Thyroid gland (tissue), 4 donors: ENCODE results near the gene THAP4. TPM values are rescaled to one million over a fixed set of nuclear protein-coding genes. Genes with fewer than 3 reads are reported as not detected.

ENCODE experiments used
- DNase-seq, 2 donors: peaks; one replicate each; pipeline ENCODE4 v3.0.0-alpha.2; 2019
- H3K27ac ChIP-seq, 3 donors: fragments of 200-600 bp; sonication (generic); 1 replicate in 2 of 3; 2 replicates in 1 of 3; pipeline ENCODE4 v1.5.1; 2016 to 2019; ENCODE audit warnings: mild to moderate bottlenecking in 1 of 3, moderate library complexity in 1 of 3
- H3K27me3 ChIP-seq: fragments of 200-600 bp; sonication (generic); one replicate; pipeline ENCODE4 v1.5.1; 2019
- H3K36me3 ChIP-seq, 2 donors: fragments of 200-600 bp; sonication (generic); one replicate each; pipeline ENCODE4 v1.5.1; 2016 to 2019
- H3K4me1 ChIP-seq, 2 donors: fragments of 200-600 bp; sonication (generic); one replicate each; pipeline ENCODE4 v1.5.1; 2017 to 2019
- H3K4me3 ChIP-seq, 3 donors: fragments of 200-600 bp; sonication (generic); replicated peaks in 1 of 3; 1 replicate in 2 of 3; 2 replicates in 1 of 3; pipeline ENCODE4 v1.5.1; 2016; ENCODE audit warnings: mild to moderate bottlenecking in 1 of 3
- H3K9me3 ChIP-seq: fragments of 200-600 bp; sonication (generic); one replicate; pipeline ENCODE4 v1.5.1; 2017
- POLR2A ChIP-seq, 2 donors: fragments of 450-650 bp; IDR thresholded peaks; one replicate each; pipeline ENCODE4 v1.6.1; 2017; ENCODE audit warnings: antibody characterized with exemption in 2 of 2, mild to moderate bottlenecking in 2 of 2, moderate library complexity in 1 of 2
- WGBS, 2 donors: methylation state at CpG; one replicate each; pipeline ENCODE4 v1.1.5; 2017; 5-methylcytosine and 5-hydroxymethylcytosine counted together
- intact Hi-C: fragments of 100-400 bp; cut with DNase I; formaldehyde crosslinking; loops from one replicate; pipeline ENCODE4 v1.15.1; 2023
- total RNA-seq, 4 donors: library from RNA; depleted of rRNA; stranded (reverse); fragments of >200 nt; gene quantifications; one replicate each; pipeline ENCODE4 v1.2.3, GENCODE V29; 2016
- TF ChIP-seq, protein P1 (sequence below), 6 experiments: fragments of 200-600 bp in 3 of 6; fragments of 450-650 bp in 3 of 6; sonication (generic) in 3 of 6; IDR thresholded peaks; one replicate each; pipeline ENCODE4 v1.5.1; 2016 to 2019; ENCODE audit warnings: antibody characterized with exemption in 6 of 6, mild to moderate bottlenecking in 2 of 6, inconsistent platforms in 1 of 6, moderate library complexity in 1 of 6

Gene THAP4
- total RNA-seq, 4 donors from 2014 or later = 42.9 to 53.6 (median 46.2) TPM

DNA sequence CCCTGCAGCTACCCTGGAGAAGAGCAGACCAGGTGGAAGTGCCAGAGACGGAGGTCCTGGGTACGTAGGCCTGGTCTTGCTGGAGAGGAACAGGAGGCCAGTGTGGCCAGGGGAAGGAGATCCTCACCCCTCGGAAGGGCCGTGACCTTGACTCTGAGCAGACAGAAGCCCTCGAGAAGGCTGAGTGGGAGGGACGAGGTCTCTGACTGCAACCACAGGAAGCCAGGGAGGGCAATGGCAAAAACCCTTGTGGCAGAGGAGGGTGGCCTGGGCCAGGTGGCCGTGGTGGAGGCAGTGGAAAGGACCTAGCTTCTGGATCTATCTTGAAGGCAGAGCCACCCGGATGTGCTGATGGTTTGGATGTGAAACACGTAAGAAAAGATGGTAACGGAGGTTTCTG lies 28.1 kb downstream of the THAP4 start:
- intact Hi-C loops = no loop called here
- TF ChIP-seq POLR2A (IDR thresholded peaks at IDR 0.05) = no peak
- TF ChIP-seq, protein P1, sequence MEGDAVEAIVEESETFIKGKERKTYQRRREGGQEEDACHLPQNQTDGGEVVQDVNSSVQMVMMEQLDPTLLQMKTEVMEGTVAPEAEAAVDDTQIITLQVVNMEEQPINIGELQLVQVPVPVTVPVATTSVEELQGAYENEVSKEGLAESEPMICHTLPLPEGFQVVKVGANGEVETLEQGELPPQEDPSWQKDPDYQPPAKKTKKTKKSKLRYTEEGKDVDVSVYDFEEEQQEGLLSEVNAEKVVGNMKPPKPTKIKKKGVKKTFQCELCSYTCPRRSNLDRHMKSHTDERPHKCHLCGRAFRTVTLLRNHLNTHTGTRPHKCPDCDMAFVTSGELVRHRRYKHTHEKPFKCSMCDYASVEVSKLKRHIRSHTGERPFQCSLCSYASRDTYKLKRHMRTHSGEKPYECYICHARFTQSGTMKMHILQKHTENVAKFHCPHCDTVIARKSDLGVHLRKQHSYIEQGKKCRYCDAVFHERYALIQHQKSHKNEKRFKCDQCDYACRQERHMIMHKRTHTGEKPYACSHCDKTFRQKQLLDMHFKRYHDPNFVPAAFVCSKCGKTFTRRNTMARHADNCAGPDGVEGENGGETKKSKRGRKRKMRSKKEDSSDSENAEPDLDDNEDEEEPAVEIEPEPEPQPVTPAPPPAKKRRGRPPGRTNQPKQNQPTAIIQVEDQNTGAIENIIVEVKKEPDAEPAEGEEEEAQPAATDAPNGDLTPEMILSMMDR (IDR thresholded peaks at IDR 0.05) = no peak
- no peak overlapping the region for H3K4me3 ChIP-seq
- no peaks in the 10 kb centered on the region for H3K9me3 ChIP-seq
- no peaks in the 10 kb centered on the region for H3K27me3 ChIP-seq
- peaks cover 6% of the 10 kb centered on the region in 2 donors for H3K4me1 ChIP-seq
- no peak for DNase-seq
- H3K36me3 ChIP-seq = peaks cover 9 to 10% of the 10 kb centered on the region in 2 donors
- no peak overlapping the region for H3K27ac ChIP-seq
- 92 to 96% methylated on average over 10 of the region's 10 CpGs for WGBS, 2 donors

GRCh38 chr2:241607162-241607885 lies 29.6 kb downstream of the THAP4 start:
- no peak for DNase-seq
- Histone ChIP-seq H3K27me3 (no peaks in the 10 kb centered on the region), H3K36me3 (peaks cover 9 to 15% of the 10 kb centered on the region in 2 donors), H3K9me3 (no peaks in the 10 kb centered on the region), H3K4me1 (peaks cover 6% of the 10 kb centered on the region in 2 donors), H3K4me3 (no peak overlapping the region), H3K27ac (no peak overlapping the region)
- WGBS, 2 donors = 93 to 97% methylated on average over 24 to 26 of the region's 27 CpGs
- intact Hi-C loops = no loop called here
- no peak for TF ChIP-seq POLR2A (IDR thresholded peaks at IDR 0.05)
- TF ChIP-seq, protein P1 (IDR thresholded peaks at IDR 0.05) = no peak

DNA sequence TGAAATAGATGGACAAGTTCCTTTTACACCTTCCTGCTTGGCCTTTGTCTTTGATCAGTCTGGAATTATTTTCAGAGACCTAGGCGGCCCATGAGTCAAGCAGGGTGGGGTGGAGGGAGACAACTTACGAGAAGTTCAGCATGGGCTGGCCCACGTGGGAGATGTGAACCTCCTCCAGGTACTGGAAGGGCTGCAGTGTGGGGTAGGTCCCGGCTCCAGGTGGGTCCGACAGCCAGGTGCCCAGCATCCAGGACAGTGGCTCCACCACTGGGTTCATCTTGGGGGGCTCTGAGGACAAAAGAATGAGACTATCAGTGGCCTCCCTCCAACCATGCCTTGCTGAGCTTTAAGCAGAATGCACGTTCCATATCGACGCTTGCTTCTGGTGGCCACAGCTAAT lies 30.8 kb downstream of the THAP4 start:
- DNase-seq = no peak
- intact Hi-C loops = no loop called here
- TF ChIP-seq, protein P1 (IDR thresholded peaks at IDR 0.05) = no peak
- TF ChIP-seq POLR2A (IDR thresholded peaks at IDR 0.05) = no peak
- H3K36me3 ChIP-seq = peaks cover 9 to 17% of the 10 kb centered on the region in 2 donors
- no peak overlapping the region for H3K4me3 ChIP-seq
- 90 to 95% methylated on average over 8 of the region's 8 CpGs for WGBS, 2 donors
- H3K9me3 ChIP-seq = no peaks in the 10 kb centered on the region
- H3K27me3 ChIP-seq = no peaks in the 10 kb centered on the region
- peaks cover 6% of the 10 kb centered on the region in 2 donors for H3K4me1 ChIP-seq
- no peak overlapping the region for H3K27ac ChIP-seq

DNA sequence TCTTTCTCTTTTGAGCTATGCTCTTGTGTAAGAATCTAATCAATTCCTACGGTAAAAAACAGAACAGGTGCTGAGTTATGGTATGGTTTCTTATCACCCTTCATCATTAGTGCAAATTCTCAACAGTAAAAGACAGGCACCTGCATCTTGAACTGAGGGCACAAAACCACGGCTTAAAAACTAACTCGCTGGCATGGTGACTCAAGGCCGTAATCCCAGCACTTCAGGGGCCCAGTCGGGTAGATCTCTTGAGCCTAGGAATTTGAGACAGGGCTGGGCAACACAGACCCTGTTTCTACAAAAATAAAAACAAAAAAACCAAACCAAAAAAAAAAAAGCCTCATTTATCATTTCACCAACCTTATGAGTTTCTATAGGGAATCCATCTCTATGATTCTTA lies 33.3 kb downstream of the THAP4 start:
- no peak for TF ChIP-seq POLR2A (IDR thresholded peaks at IDR 0.05)
- TF ChIP-seq, protein P1 (IDR thresholded peaks at IDR 0.05) = no peak
- intact Hi-C loops = no loop called here
- H3K9me3 ChIP-seq = no peaks in the 10 kb centered on the region
- no peaks in the 10 kb centered on the region for H3K4me1 ChIP-seq
- no peak overlapping the region for H3K27ac ChIP-seq
- no peak overlapping the region for H3K4me3 ChIP-seq
- WGBS, 2 donors = 90 to 93% methylated on average over 5 of the region's 5 CpGs
- DNase-seq = no peak
- peaks cover 9 to 31% of the 10 kb centered on the region in 2 donors for H3K36me3 ChIP-seq
- H3K27me3 ChIP-seq = no peaks in the 10 kb centered on the region

DNA sequence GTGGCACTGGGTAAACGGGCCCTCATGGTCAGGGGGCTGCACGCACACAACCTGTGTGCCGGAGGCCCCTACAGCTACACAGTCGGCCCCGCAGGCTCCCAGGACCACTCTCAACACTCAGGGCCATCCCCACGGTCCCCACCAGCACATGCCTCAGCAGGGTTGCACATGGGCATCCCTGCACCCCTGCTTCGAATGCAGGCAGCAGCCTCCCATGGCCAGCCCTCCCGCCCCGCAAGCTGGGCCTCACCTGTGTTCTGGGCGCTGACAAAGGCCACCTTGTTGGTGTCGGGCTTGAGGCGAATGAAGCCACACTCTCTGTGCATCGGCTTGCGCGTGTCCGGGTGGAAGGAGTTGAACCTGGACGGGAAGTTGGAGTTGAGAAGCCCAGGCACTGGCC lies 34.2 kb downstream of the THAP4 start:
- intact Hi-C loops = no loop called here
- peaks cover 9 to 31% of the 10 kb centered on the region in 2 donors for H3K36me3 ChIP-seq
- DNase-seq = no peak

More for the DNA sequence above, 34.2 kb downstream of the THAP4 start:
- H3K4me1 ChIP-seq = no peaks in the 10 kb centered on the region
- TF ChIP-seq, protein P1 (IDR thresholded peaks at IDR 0.05) = no peak
- no peak for TF ChIP-seq POLR2A (IDR thresholded peaks at IDR 0.05)
- no peak overlapping the region for H3K27ac ChIP-seq
- H3K9me3 ChIP-seq = no peaks in the 10 kb centered on the region
- no peak overlapping the region for H3K4me3 ChIP-seq
- 95 to 99% methylated on average over 9 to 13 of the region's 17 CpGs for WGBS, 2 donors
- no peaks in the 10 kb centered on the region for H3K27me3 ChIP-seq
